Stimulated activated CD4-positive, alpha-beta T cell treated with anti-CD3 and anti-CD28 coated beads, Interleukin-1b, Interleukin-23, amount 100 ng/mL, for 48 hours (primary cell): ENCODE measurements around the gene UBLCP1.

Experiments used
- DNase-seq: peaks from one replicate; pipeline ENCODE4 v3.0.0-alpha.2; 2020

The UBLCP1 gene

GRCh38 chr5:159316519-159317383 is 53.7 kb downstream of the UBLCP1 start:
- DNase-seq = peak; percentile 41

GRCh38 chr5:159317849-159318248 is 54.8 kb downstream of the UBLCP1 start:
- no peak for DNase-seq

GRCh38 chr5:159318448-159318847 is 55.4 kb downstream of the UBLCP1 start:
- no peak for DNase-seq

GRCh38 chr5:159319363-159319762 is 56.3 kb downstream of the UBLCP1 start:
- no peak for DNase-seq

- no peak for DNase-seq
Observed at GRCh38 chr5:159319832-159320231, 56.7 kb downstream of the UBLCP1 start.

GRCh38 chr5:159322180-159322579 is 59.1 kb downstream of the UBLCP1 start:
- DNase-seq = no peak

- DNase-seq = no peak
Observed at GRCh38 chr5:159324102-159324755, 61.1 kb downstream of the UBLCP1 start.

GRCh38 chr5:159324986-159325385 is 61.9 kb downstream of the UBLCP1 start:
- DNase-seq = no peak

GRCh38 chr5:159330131-159330800 is 67.2 kb downstream of the UBLCP1 start, which contains the start of gene IL12B:
TSS of gene IL12B (minus strand) at chr5:159330487. CDS start at chr5:159326782, 3,705 bp downstream.
- DNase-seq = no peak

GRCh38 chr5:159331093-159331973 is 68.2 kb downstream of the UBLCP1 start:
- peak; percentile 73 for DNase-seq

GRCh38 chr5:159332800-159333544 is 69.9 kb downstream of the UBLCP1 start:
- no peak for DNase-seq

GRCh38 chr5:159333545-159333925 is 70.4 kb downstream of the UBLCP1 start:
- DNase-seq = no peak
